Upper lobe of left lung (tissue), 6 donors: ENCODE measurements around the gene GRIK1. TPM values are rescaled to one million over a fixed set of nuclear protein-coding genes. Genes with fewer than 3 reads are reported as not detected.
A peak's percentile ranks its signal among the peaks of the same experiment; 100 is the strongest.
"Not testable (repeated sequence)": the region's sequence is repeated elsewhere in the genome, so short reads cannot be mapped to it uniquely, and the experiment has no call there.

Experiments
- ATAC-seq, 2 donors: fragments of 200-7000 bp; cut with Tn5 transposase; one replicate each; pipeline ENCODE4 v1.9.1; 2022; ENCODE audit warnings: mild to moderate bottlenecking in 2 of 2, moderate library complexity in 2 of 2; ENCODE audit not compliant: low FRiP score in 2 of 2
- DNase-seq, 2 donors: peaks; one replicate each; pipeline ENCODE4 v3.0.0-alpha.2; 2019 to 2020
- H3K27ac ChIP-seq, 4 donors: fragments of 200-600 bp; sonication (generic); one replicate each; pipeline ENCODE4 v1.5.1; 2016 to 2019
- H3K27me3 ChIP-seq, 4 donors: fragments of 200-600 bp; sonication (generic); one replicate each; pipeline ENCODE4 v1.5.1; 2017 to 2019
- H3K36me3 ChIP-seq, 4 donors: fragments of 200-600 bp; sonication (generic); one replicate each; pipeline ENCODE4 v1.5.1; 2016 to 2019
- H3K4me1 ChIP-seq, 4 donors: fragments of 200-600 bp; sonication (generic); one replicate each; pipeline ENCODE4 v1.5.1; 2018 to 2019
- H3K4me3 ChIP-seq, 4 donors: fragments of 200-600 bp; sonication (generic); one replicate each; pipeline ENCODE4 v1.5.1; 2017 to 2019; ENCODE audit warnings: mild to moderate bottlenecking in 2 of 4, moderate library complexity in 1 of 4
- H3K9me3 ChIP-seq, 4 donors: fragments of 200-600 bp; sonication (generic); one replicate each; pipeline ENCODE4 v1.5.1; 2018 to 2019
- CTCF ChIP-seq, 6 experiments: fragments of 450-650 bp in 4 of 6; fragments of 200-600 bp in 2 of 6; sonication (generic) in 2 of 6; IDR thresholded peaks; one replicate each; pipeline ENCODE4 v1.5.1; 2016 to 2019; ENCODE audit warnings: antibody characterized with exemption in 6 of 6
- EP300 ChIP-seq, 4 donors: sonication (generic); formaldehyde crosslinking; IDR thresholded peaks; one replicate each; pipeline ENCODE4 v1.5.1; 2017; ENCODE audit warnings: antibody characterized with exemption in 4 of 4, control low read depth in 2 of 4
- POLR2A ChIP-seq, 4 donors: fragments of 450-650 bp; IDR thresholded peaks; one replicate each; pipeline ENCODE4 v1.5.1; 2016 to 2017; ENCODE audit warnings: antibody characterized with exemption in 4 of 4, mild to moderate bottlenecking in 2 of 4
- POLR2AphosphoS5 ChIP-seq, 2 donors: sonication (generic); formaldehyde crosslinking; IDR thresholded peaks; one replicate each; pipeline ENCODE4 v1.5.1; 2017; ENCODE audit warnings: antibody characterized with exemption in 2 of 2
- WGBS, 2 donors: methylation state at CpG; one replicate each; pipeline ENCODE4 v1.1.5; 2017 to 2018; 5-methylcytosine and 5-hydroxymethylcytosine counted together
- total RNA-seq, 6 donors: library from RNA; depleted of rRNA in 4 of 6; stranded (reverse); fragments of >200 nt in 4 of 6; gene quantifications; one replicate each; pipeline versions ENCODE4 v1.1.0 to v1.2.1, GENCODE V29; 2016 to 2021
- donor health status: DM: no; HTN: no; CAD: no; lungs with moderate emphysema.
- donor health status: DM: no; HTN: yes; CAD: no; lungs with severe emphysema.

GRIK1 gene
- total RNA-seq, 6 donors from 2014 or later = 0.15 TPM; not detected in 5

- no peaks in the 10 kb centered on the region for H3K36me3 ChIP-seq
- no peaks in the 10 kb centered on the region for H3K9me3 ChIP-seq
- 83 to 88% methylated on average over 3 of the region's 3 CpGs for WGBS, 2 donors
- no peaks in the 10 kb centered on the region for H3K4me1 ChIP-seq
- no peak overlapping the region for H3K4me3 ChIP-seq
- no peaks in the 10 kb centered on the region for H3K27me3 ChIP-seq
- TF ChIP-seq EP300 (IDR thresholded peaks at IDR 0.05) (no peak), CTCF (IDR thresholded peaks at IDR 0.05) (no peak), POLR2AphosphoS5 (IDR thresholded peaks at IDR 0.05) (no peak), POLR2A (IDR thresholded peaks at IDR 0.05) (no peak)
- no peak for DNase-seq
- no peak overlapping the region for H3K27ac ChIP-seq
- ATAC-seq = no peak
These were observed 33.5 kb upstream of the GRIK1 start for GRCh38 chr21:29973258-29973657.

GRCh38 chr21:29961291-29962027, 21.7 kb upstream of the GRIK1 start:
- Histone ChIP-seq H3K9me3 (no peaks in the 10 kb centered on the region), H3K27me3 (no peaks in the 10 kb centered on the region), H3K4me1 (no peaks in the 10 kb centered on the region), H3K36me3 (no peaks in the 10 kb centered on the region), H3K27ac (no peak overlapping the region), H3K4me3 (no peak overlapping the region)
- TF ChIP-seq EP300 (IDR thresholded peaks at IDR 0.05) (no peak), POLR2AphosphoS5 (IDR thresholded peaks at IDR 0.05) (no peak), CTCF (IDR thresholded peaks at IDR 0.05) (no peak), POLR2A (IDR thresholded peaks at IDR 0.05) (no peak)
- peak in 1 of 2 donors; percentile 11 for DNase-seq
- 73 to 79% methylated on average over 7 to 11 of the region's 11 CpGs for WGBS, 2 donors
- no peak for ATAC-seq

- ATAC-seq (no peak), DNase-seq (no peak)
- TF ChIP-seq POLR2A (IDR thresholded peaks at IDR 0.05) (no peak), POLR2AphosphoS5 (IDR thresholded peaks at IDR 0.05) (no peak), EP300 (IDR thresholded peaks at IDR 0.05) (no peak), CTCF (IDR thresholded peaks at IDR 0.05) (no peak)
- Histone ChIP-seq H3K4me3 (no peak overlapping the region), H3K36me3 (no peaks in the 10 kb centered on the region), H3K9me3 (no peaks in the 10 kb centered on the region), H3K4me1 (no peaks in the 10 kb centered on the region), H3K27ac (no peak overlapping the region), H3K27me3 (no peaks in the 10 kb centered on the region)
These were observed 18.8 kb upstream of the GRIK1 start for GRCh38 chr21:29958551-29958950.

- not testable (repeated sequence) for DNase-seq, H3K4me1 ChIP-seq, H3K4me3 ChIP-seq, H3K27ac ChIP-seq, H3K27me3 ChIP-seq, H3K9me3 ChIP-seq, H3K36me3 ChIP-seq, ATAC-seq
- WGBS, 2 donors = 59 to 80% methylated on average over 2 of the region's 2 CpGs
These were observed 18.2 kb upstream of the GRIK1 start for GRCh38 chr21:29958035-29958434.

- TF ChIP-seq POLR2AphosphoS5 (IDR thresholded peaks at IDR 0.05) (no peak), POLR2A (IDR thresholded peaks at IDR 0.05) (no peak), EP300 (IDR thresholded peaks at IDR 0.05) (no peak), CTCF (IDR thresholded peaks at IDR 0.05) (no peak)
- ATAC-seq (no peak), DNase-seq (no peak)
- H3K27me3 ChIP-seq = no peaks in the 10 kb centered on the region
- H3K9me3 ChIP-seq = no peaks in the 10 kb centered on the region
- 85 to 94% methylated on average over 2 of the region's 2 CpGs for WGBS, 2 donors
- no peaks in the 10 kb centered on the region for H3K4me1 ChIP-seq
- H3K27ac ChIP-seq = no peak overlapping the region
- H3K4me3 ChIP-seq = no peak overlapping the region
- no peaks in the 10 kb centered on the region for H3K36me3 ChIP-seq
These were observed 13.9 kb upstream of the GRIK1 start for GRCh38 chr21:29953690-29954089.
